Activated CD4-positive, alpha-beta T cell treated with anti-CD3 and anti-CD28 coated beads, Interleukin-2, amount 50 U/mL, for 1 hour (primary cell): ENCODE data around the gene PLB1.

Experiments
- DNase-seq: peaks from one replicate; pipeline ENCODE4 v3.0.0-alpha.2; 2020

PLB1 gene

DNA sequence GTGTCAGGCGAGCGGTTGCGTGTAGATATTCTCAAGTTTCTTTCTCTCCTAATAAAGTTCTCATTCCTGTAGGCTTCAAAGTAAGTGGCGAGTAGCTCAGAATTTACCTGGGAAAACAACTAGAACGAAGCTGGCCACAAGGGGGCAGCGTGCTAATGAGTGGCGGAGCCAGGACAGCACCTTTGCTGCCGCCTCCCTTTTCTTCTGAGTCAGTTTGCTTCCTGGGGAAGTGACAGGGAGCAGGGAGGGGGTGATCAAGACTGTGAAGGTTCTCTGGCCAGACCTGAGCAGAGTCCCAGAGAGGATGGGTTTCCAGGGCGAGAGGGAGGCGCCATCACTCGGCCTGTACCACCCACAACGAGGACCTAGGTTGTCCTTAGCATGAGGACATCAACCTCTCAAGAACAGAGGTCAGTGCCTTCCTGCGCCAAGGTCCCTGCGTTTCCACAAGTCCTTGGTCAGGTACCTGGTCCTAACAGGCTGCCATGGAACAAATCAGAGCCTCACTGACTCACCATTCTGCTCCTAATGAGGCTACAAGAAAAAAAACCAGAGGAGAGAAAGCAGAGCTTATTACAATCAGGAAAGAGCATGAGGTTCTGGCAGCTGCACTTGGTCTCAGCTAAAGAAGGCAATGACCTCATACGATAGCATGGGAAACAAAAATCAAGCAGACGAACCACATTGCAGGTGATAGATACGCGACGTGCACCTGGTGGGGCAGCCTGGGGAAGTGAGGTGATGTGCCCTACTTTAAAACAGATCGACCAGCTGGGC, 98.7 kb downstream of the PLB1 start:
- peak; percentile 90 for DNase-seq

- DNase-seq = no peak
Observed at GRCh38 chr2:28595323-28595722, 99.5 kb downstream of the PLB1 start.

DNA sequence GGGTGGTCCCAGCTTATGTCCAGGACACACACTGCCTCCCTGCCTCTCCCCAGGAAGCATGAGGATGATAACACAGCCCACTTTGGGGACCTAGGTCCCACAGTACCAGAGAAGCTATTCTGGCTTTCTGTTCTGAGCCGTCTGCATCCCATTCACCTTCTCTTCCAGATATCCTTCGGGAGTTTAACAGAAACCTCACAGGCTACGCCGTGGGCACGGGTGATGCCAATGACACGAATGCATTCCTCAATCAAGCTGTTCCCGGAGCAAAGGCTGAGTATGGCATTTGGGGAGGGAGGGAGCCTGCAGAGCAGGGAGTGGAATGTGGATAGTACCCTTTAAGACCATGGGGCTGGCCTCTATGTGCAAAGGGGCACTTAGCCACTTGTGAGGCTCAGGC, 102.6 kb downstream of the PLB1 start:
- no peak for DNase-seq

DNA sequence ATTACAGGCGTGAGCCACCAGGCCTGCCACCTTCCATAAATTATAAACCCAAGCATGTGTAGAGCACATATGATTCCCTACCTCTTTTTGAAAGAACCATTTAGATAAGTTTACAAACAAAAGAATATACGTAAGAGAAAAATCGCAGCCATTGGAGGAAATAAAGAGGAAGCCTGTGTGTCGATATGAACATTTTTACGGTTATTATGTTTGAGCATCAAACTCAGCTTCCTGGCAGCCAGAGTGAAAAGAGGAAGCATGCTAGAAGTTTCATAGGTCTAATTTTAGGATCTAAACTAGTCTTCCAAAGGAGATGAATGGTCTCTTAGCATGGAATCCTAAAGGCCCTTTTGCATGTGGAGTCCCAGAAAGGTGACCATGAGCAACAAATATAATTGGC, 104.3 kb downstream of the PLB1 start:
- no peak for DNase-seq

- DNase-seq = no peak
Observed at GRCh38 chr2:28601616-28602015, 105.8 kb downstream of the PLB1 start.

- DNase-seq = no peak
Observed at GRCh38 chr2:28602136-28602660, 106.3 kb downstream of the PLB1 start.

GRCh38 chr2:28602751-28603639, 107.1 kb downstream of the PLB1 start:
- DNase-seq = no peak

DNA sequence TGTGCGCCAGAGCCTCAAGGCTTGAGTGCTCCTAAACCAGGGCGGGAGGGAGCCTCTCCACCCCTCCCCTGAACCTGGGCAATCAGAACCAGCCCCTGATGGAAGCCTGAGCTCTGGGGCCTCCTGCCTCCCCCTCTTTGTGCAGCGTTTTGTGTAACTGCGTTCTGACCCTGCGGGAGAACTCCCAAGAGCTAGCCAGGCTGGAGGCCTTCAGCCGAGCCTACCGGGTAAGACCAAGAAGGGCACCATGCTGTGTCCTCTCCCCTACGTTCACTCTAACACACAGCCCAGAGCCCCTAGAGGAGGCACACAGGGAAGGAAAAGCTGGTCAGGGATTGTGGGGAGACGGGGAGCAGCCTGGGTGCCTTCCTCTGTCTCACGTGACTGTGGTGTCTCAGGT, 108.0 kb downstream of the PLB1 start:
- no peak for DNase-seq

DNA sequence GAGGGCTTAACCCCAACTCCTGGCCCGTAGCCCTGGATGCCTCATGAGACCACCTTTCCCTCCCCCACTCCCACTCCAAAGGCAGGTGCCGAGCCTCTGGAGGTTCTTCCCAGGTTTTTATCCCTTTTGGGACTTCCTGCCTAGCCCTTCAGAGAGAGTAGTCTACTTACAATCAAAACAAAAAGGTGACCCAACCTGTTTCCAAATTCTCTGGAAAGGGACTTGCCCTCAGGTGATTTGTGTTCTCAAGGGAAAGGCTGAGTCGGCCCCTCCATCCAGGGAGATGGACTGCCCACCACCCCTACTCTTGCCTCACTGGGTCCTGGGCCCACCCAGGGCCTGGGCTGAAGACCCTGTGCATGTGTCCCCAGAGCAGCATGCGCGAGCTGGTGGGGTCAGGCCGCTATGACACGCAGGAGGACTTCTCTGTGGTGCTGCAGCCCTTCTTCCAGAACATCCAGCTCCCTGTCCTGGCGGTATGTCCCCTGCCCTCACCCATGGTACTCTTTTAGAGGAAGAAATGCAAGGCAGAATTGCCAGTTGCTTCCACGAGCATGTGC, 108.5 kb downstream of the PLB1 start:
- no peak for DNase-seq

GRCh38 chr2:28606986-28607441, 111.2 kb downstream of the PLB1 start:
- DNase-seq = no peak

DNA sequence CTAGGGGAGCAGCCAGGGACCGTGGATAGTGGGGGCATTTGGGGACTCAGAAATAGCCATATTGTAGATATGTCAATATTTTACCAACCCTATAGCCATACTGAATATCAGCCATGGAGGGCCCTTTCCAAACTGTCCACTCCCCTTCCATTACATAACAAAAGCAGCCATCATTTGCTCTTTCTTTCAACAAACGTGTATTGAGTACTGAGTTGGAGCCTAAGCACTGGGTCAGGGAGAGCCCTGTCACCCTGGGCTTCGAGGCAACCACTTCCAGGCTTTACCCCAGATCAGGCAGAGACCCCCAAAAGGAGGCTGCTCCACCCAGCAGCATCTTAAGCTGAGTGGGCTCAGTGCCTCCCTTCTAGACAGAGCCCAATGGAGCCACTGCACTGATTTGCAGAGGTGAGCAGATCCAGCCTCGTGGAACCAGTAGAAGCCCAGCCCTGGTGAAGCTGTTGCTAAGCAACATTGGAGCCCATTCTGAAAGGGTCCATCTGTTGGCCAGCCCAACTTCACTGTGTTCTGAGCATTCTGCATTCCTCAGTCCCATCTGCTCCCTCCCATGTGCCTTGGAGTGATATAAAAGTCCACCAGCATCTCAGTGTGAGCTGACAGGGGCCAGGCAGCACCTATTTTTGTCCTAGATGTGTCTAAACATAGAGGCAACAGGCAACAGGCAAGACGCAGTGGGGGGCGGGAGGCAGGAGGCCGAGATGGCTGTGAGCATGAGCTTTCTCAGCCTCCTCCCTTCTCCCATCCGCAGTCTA, 112.1 kb downstream of the PLB1 start:
- no peak for DNase-seq

GRCh38 chr2:28608500-28609424, 112.9 kb downstream of the PLB1 start:
- DNase-seq = no peak

GRCh38 chr2:28610583-28611201, 114.8 kb downstream of the PLB1 start:
- no peak for DNase-seq

GRCh38 chr2:28612131-28612812, 116.4 kb downstream of the PLB1 start:
- DNase-seq = no peak

- peak; percentile 36 for DNase-seq
Observed at GRCh38 chr2:28613186-28613585, 117.3 kb downstream of the PLB1 start.

DNA sequence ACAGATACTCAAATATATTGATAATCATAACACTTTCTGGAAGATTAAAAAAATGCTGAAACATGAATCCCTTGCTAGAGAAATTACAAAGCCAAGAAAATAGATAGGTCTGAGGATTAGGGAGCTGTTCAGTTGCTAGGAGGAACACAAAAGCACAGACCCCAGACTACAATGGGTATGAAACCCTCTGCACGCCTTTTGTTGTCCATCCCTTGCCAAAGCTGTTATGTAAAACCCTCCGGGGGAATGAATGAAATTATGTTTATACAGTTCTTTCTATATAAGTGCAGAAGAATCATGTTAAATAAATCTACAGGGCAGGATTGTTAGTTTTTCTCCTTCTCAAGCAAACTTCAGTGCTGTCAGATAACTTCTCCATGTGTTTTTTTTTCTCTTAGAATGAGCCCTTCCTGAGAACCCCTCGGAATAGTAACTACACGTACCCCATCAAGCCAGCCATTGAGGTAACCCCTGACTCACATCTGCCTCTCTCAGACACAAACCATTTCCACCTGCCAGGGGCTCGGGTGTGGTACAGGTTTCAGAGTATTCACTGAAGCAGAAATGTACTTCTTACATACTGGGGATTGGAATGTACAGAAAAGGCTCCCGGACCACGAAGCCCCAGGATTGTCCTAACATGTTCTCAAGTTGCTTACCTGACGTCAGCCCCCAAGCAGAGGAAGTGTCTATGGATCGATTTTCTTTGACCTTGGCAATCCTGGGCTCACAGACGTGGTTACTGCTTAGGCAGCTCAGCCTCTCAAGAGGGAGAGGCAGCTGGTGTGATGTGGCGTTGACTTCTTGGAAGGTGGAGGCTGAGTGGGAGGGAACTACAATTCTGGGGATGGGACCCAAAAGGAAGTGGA, 118.0 kb downstream of the PLB1 start:
- DNase-seq = peak; percentile 48

DNA sequence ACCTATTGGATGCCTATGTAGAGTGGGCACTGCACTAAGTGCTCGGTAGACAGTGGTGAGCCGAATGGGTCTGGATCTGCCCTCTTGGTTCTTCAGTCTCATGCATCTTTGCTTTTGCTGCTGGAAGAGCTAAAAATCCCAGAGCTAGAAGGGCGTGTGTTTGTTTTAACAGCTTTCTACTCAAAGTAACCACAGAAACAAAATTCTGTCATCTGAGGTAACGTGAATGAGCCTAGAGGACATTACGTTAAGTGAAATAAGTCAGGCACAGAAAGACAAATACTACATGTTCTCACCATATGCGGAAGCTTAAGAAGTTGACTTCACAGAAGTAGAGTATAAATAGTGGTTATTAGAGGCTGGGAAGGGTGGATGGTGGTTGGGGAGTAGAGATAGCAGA, 119.8 kb downstream of the PLB1 start:
- no peak for DNase-seq

GRCh38 chr2:28616396-28616999, 120.6 kb downstream of the PLB1 start:
- DNase-seq = no peak
